GM23248 (cell line): Measurements from ENCODE around the gene DIPK2A.

Experiments
- EZH2 ChIP-seq: fragments of 200-600 bp; sonication (generic); IDR thresholded peaks from 2 replicates; pipeline ENCODE4 v1.6.1; 2018; ENCODE audit warnings: antibody characterized with exemption, mild to moderate bottlenecking; ENCODE audit not compliant: insufficient read depth, poor library complexity, severe bottlenecking
- EZH2phosphoT487 ChIP-seq: fragments of 200-600 bp; sonication (generic); IDR thresholded peaks from 2 replicates; pipeline ENCODE4 v1.6.1; 2018; ENCODE audit warnings: antibody characterized with exemption, moderate library complexity, mild to moderate bottlenecking, low read depth; ENCODE audit not compliant: insufficient read depth

GRCh38 chr3:143957453-143957852, 14.2 kb upstream of the DIPK2A start:
- TF ChIP-seq EZH2 (no peak), EZH2phosphoT487 (no peak)
